Epithelial cell of proximal tubule (primary cell): ENCODE data around the gene IL1F10. TPM values are rescaled to one million over a fixed set of nuclear protein-coding genes. Genes with fewer than 3 reads are reported as not detected.
"Not testable (repeated sequence)": the region's sequence is repeated elsewhere in the genome, so short reads cannot be mapped to it uniquely, and the experiment has no call there.

Source experiments
- DNase-seq: peaks from one replicate; pipeline ENCODE4 v3.0.0-alpha.2; 2011; ENCODE audit warnings: low read depth
- H3K4me3 ChIP-seq: 2 replicates; pipeline ENCODE4 v1.5.1; 2011; ENCODE audit warnings: low read depth, mild to moderate bottlenecking, low read length
- CTCF ChIP-seq: conservative IDR thresholded peaks from 2 replicates; pipeline ENCODE4 v1.5.1; 2012; ENCODE audit warnings: low read depth, mild to moderate bottlenecking, low read length
- total RNA-seq: library from RNA; depleted of rRNA; stranded (reverse); fragments of >200 nt; gene quantifications from 2 replicates; pipeline ENCODE4 v1.2.3, GENCODE V29; 2015

The IL1F10 gene
- total RNA-seq, 1 donor from 2014 or later, result not detected

GRCh38 chr2:113085542-113085941, 17.8 kb downstream of the IL1F10 start:
- TF ChIP-seq CTCF, result no peak
- no peak for DNase-seq
- no peak overlapping the region for H3K4me3 ChIP-seq

DNA sequence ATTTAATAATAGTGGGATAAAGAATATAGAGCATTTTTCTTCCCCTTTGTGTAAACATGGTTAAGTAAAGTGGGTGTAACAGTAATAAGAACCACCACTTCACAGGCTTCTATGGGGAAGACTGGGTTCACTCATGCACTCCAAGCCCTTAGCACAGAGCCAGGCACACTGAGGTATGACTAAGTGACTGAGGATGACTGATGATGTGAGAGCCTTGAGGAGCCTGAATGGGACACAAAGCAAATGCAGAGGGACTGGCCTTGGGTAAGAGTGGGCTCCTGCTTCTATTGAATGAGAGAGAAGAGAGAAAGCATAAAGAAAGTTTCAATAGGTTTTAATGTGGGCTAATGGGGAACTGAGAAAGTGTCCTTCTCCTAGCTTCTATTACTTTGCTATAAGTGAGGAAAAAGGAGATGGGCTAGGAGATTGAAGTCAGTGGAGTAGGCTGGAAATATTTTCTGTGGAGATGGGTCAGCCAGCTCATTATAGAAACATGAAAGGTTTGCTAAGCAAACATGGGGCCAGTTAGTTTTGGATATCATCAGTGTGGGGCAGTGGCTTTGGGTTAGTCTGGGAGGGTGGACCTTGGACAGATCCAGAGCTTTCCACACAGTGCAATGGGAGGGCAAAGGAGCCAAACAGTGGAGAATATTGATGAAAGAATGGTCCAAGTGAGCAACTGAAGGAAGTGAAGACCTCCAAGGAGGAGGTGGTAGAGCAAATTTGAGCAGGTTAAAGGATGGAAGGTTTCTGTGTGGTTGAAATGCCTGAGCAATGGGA, 20.6 kb downstream of the IL1F10 start:
- TF ChIP-seq CTCF, result no peak
- H3K4me3 ChIP-seq, result no peak overlapping the region
- no peak for DNase-seq

DNA sequence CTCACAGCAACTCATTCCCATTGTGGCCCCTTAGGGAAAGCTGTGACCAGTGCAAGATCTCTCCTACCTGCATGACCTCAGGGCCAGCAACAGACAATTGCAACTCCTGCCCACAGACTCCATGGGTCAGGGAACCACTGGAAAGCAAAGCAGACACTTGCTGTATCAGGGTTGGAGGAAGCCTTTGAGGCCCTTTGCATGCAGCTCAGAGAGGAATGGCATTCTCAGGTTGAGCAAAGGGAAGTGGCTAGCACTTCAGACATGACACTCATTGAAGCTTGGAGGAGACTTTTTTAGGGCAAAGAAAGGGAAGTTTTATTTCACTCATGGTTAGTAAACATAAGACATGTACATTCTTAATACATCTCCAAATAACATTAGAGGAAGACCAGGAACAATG, 22.1 kb downstream of the IL1F10 start:
- TF ChIP-seq CTCF, result no peak
- DNase-seq, result no peak
- H3K4me3 ChIP-seq, result no peak overlapping the region

DNA sequence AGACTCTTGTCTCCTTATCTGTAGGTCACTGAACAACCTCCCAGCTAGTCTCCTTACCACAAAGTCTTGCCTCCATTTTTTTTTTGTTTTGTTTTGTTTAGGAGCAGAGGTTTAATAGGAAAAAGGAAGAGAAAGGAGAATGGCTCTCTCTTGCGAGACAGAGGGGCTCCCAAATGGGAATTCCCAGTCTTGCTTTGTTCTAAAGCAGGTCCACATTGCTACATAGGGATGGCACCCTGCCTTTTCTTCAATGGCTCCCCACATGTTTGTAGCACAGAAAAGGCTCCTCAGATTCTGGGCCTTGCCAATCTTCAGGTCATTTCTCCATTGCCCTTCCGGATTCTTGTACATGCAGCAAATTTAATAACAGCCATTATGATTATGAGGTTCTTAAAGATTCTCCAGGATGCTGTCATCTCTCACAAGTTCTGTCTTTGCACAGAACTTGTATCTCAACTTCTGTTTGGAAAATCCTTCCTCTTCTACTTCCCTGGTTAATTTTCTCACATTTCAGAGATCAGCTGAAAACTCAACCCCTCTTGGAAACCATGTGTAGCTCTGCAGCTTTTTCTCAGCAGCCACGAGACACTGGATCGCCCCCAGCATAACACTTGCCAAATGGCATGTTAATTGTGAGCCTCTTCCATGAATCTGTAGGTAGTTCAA, 23.6 kb downstream of the IL1F10 start:
- no peak for TF ChIP-seq CTCF
- no peak for DNase-seq
- H3K4me3 ChIP-seq, result no peak overlapping the region

GRCh38 chr2:113092864-113093612, 25.3 kb downstream of the IL1F10 start:
- DNase-seq, result no peak
- TF ChIP-seq CTCF, result no peak
- H3K4me3 ChIP-seq, result no peak overlapping the region

DNA sequence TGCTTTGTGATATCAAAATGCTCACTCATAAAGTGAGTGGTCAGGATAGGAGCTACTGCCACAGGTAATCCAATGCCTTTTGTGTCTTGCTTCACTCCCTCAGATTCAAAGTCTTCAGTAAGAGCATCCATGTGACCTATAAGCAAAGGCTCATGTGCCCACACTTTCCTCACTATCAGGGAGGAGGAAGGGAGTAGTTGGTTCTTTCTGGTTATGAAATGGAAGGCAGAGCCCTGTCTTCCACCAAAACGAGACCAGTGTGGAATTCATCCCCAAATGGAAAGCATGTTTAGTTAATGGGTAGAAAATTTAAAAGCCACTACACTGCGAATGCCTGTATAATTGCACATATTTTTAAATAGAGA, 25.8 kb downstream of the IL1F10 start:
- no peak for TF ChIP-seq CTCF
- no peak for DNase-seq

GRCh38 chr2:113096306-113096705, 28.5 kb downstream of the IL1F10 start:
- H3K4me3 ChIP-seq, result not testable (repeated sequence)

More for the DNA sequence above, 25.8 kb downstream of the IL1F10 start:
- H3K4me3 ChIP-seq, result no peak overlapping the region

GRCh38 chr2:113096842-113097618, 29.3 kb downstream of the IL1F10 start:
- H3K4me3 ChIP-seq, DNase-seq: not testable (repeated sequence)

More at GRCh38 chr2:113096306-113096705, 28.5 kb downstream of the IL1F10 start:
- DNase-seq, result not testable (repeated sequence)
